ENCODE measurements around the gene WHRN. TPM values are rescaled to one million over a fixed set of nuclear protein-coding genes. Genes with fewer than 3 reads are reported as not detected.

WHRN gene
- total and polyA plus RNA-seq, 2 of the 13 experiments (the other 11 are each of a cell fraction or from before 2014, with no cell fraction given): 2.3 to 5.3 TPM

DNA sequence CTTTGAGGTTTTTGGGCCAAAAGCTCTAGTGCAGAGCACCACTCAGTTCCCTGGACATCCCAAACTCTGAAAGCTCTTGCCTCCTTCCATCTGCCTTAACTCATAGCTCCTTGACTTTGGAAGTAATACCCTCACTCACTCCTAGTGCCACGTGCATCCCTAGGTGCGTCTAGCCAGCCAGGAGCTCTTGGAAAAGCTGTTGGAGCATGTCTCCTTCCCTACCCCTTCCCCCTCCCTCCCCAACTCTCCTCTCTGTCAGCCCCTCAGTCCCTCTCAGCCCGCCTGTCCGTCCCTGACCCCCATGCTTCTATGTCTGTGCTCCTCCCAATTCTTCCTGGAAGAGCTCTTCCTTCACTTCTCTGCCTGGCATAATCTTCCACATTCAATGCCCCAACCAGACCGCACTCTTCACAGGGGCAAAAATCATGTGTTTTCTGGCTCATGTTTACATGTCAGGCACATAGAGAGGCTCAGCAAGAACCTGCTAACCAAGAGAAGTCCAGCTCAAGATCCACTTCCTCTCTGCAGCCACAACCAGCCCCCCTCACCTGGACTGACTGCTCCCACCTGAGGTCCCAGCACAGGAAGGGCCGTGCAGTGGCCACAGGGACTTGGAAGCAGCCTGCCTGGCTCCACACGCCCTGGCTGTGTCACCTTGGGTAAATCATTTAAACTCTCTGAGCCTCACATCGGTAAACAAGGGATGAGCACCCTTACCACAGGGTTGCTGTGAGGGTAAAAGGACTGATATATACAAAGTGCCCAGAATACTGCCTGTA is 58.4 kb downstream of the WHRN start (continued):
- no peak for TF ChIP-seq ZBTB46 (CRISPR knock-in tag; IDR thresholded peaks at IDR 0.05; ENCODE audit: borderline replicate concordance)
- TF ChIP-seq POLR2G (IDR thresholded peaks at IDR 0.05; ENCODE audit: low read depth, low read length): no peak
- TF ChIP-seq TIGD3 (CRISPR knock-in tag; IDR thresholded peaks at IDR 0.05; ENCODE audit: borderline replicate concordance): no peak

- Histone ChIP-seq H3K27ac (ENCODE audit: extremely low read length, insufficient read depth, low read length) (no peak overlapping the region), H3K79me2 (ENCODE audit: insufficient read depth, low read length) (no peaks in the 10 kb centered on the region), H4K20me1 (ENCODE audit: insufficient read depth, low read length) (no peaks in the 10 kb centered on the region), H3K4me2 (ENCODE audit: low read depth, low read length) (no peak overlapping the region), H3K9me3 (ENCODE audit: low read length) (no peaks in the 10 kb centered on the region), H3K4me1 (ENCODE audit: insufficient read depth, low read length) (no peaks in the 10 kb centered on the region), H3K4me3 (replicated peaks in 1 of 3; ENCODE audit: insufficient read depth in 1 of 3, low read depth in 2 of 3, low read length in 3 of 3) (no peak overlapping the region), H3K36me3 (replicated peaks in 1 of 2; ENCODE audit: control insufficient read depth in 1 of 2, insufficient read depth in 2 of 2, low read length in 2 of 2) (no peaks in the 10 kb centered on the region), H2AFZ (ENCODE audit: low read length) (no peak overlapping the region), H3K27me3 (ENCODE audit: control insufficient read depth in 1 of 2, insufficient read depth in 2 of 2, low read length in 2 of 2) (no peaks in the 10 kb centered on the region), H3K9ac (ENCODE audit: insufficient read depth, low read depth, low read length) (no peak overlapping the region)
- intact Hi-C loops (cut with micrococcal nuclease; ENCODE audit: unreplicated experiment): no loop called here
- POLR2A ChIA-PET: no interaction called here
- TF ChIP-seq FOSL2 (CRISPR knock-in tag; IDR thresholded peaks at IDR 0.05) (no peak), ATF7 (IDR thresholded peaks at IDR 0.05) (no peak), ATF7 (CRISPR knock-in tag; IDR thresholded peaks at IDR 0.05) (no peak), RBAK (CRISPR knock-in tag; IDR thresholded peaks at IDR 0.05) (no peak), SAFB2 (CRISPR knock-in tag; IDR thresholded peaks at IDR 0.05; ENCODE audit: borderline replicate concordance, low read depth) (no peak)
- no peak for ATAC-seq
- 77% methylated on average over 4 of the region's 4 CpGs for whole genome bisulfite sequencing (ENCODE audit: low lambda C conversion rate)
- CTCF ChIA-PET (ENCODE audit: low intra/inter-chr PET ratio, low total read pairs): no interaction called here
- no TSS peak for BruUV-seq (replicated peaks)
- no peak for DNase-seq (ENCODE audit: low spot score)
- no peak for FAIRE-seq
- in situ Hi-C loops (cut with HindIII; ENCODE audit: extremely low pct_ligation_motif_present, low pct_unique_long_range_greater_than_20kb): loop anchor here (25.0 kb wide), 1 partner anchor 566 kb away; no protein-coding TSS in a partner anchor
Measured at GRCh38 chr9:114446036-114446435, 59.2 kb downstream of the WHRN start.

All from HepG2 (cell line).